ENCODE results near the gene DNAJB9.

DNA sequence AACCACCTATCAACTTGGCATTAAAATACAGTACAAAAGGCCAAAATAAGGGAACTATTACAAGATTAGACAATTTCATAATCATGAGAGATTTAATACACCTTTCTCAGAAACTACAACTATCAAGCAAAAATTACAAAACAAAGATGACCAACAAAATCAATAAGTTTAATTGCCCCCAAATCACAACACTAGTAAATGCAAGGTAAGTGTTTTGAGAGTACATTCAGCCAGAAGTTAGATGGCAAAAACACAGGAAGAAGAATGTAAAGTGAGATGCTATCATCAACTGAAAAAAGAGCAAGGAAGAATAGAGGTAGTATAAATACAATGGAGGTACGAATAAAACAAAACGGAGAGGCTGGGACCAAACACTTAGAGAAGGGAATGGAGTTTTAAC is 46.9 kb upstream of the DNAJB9 start:
- TF ChIP-seq, protein P1, sequence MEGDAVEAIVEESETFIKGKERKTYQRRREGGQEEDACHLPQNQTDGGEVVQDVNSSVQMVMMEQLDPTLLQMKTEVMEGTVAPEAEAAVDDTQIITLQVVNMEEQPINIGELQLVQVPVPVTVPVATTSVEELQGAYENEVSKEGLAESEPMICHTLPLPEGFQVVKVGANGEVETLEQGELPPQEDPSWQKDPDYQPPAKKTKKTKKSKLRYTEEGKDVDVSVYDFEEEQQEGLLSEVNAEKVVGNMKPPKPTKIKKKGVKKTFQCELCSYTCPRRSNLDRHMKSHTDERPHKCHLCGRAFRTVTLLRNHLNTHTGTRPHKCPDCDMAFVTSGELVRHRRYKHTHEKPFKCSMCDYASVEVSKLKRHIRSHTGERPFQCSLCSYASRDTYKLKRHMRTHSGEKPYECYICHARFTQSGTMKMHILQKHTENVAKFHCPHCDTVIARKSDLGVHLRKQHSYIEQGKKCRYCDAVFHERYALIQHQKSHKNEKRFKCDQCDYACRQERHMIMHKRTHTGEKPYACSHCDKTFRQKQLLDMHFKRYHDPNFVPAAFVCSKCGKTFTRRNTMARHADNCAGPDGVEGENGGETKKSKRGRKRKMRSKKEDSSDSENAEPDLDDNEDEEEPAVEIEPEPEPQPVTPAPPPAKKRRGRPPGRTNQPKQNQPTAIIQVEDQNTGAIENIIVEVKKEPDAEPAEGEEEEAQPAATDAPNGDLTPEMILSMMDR (IDR thresholded peaks at IDR 0.05): no peak
- TF ChIP-seq POLR2A (IDR thresholded peaks at IDR 0.05; ENCODE audit: low read depth) (no peak), POLR2AphosphoS5 (IDR thresholded peaks at IDR 0.05) (no peak), EP300 (IDR thresholded peaks at IDR 0.05) (no peak)
